Fibroblast of skin of right biceps (primary cell): ENCODE results near the gene ECI1.
"Not testable (repeated sequence)": the region's sequence is repeated elsewhere in the genome, so short reads cannot be mapped to it uniquely, and the experiment has no call there.

Source experiments
- DNase-seq: peaks from one replicate; pipeline ENCODE4 v3.0.0-alpha.2; 2013

ECI1 gene

GRCh38 chr16:2278956-2279800, 27.8 kb upstream of the ECI1 start:
- DNase-seq: no peak

GRCh38 chr16:2278272-2278608, 26.9 kb upstream of the ECI1 start:
- no peak for DNase-seq

GRCh38 chr16:2277466-2278271, 26.3 kb upstream of the ECI1 start:
- no peak for DNase-seq

GRCh38 chr16:2276368-2277195, 25.2 kb upstream of the ECI1 start:
- no peak for DNase-seq

GRCh38 chr16:2275476-2276367, 24.3 kb upstream of the ECI1 start:
- no peak for DNase-seq

- DNase-seq: no peak
Measured at GRCh38 chr16:2273931-2274330, 22.5 kb upstream of the ECI1 start.

- no peak for DNase-seq
Measured at GRCh38 chr16:2273484-2273883, 22.1 kb upstream of the ECI1 start.

- no peak for DNase-seq
Measured at GRCh38 chr16:2271848-2272461, 20.6 kb upstream of the ECI1 start.

- no peak for DNase-seq
Measured at GRCh38 chr16:2270588-2271470, 19.4 kb upstream of the ECI1 start.

- no peak for DNase-seq
Measured at GRCh38 chr16:2270070-2270462, 18.7 kb upstream of the ECI1 start.

- peak; percentile 96 for DNase-seq
Measured at GRCh38 chr16:2267913-2268666, 16.7 kb upstream of the ECI1 start, which contains the start of gene RNPS1. Gene RNPS1 (minus strand): TSS chr16:2268126. CDS start chr16:2264643, 3,483 bp downstream.

- not testable (repeated sequence) for DNase-seq
Measured at GRCh38 chr16:2267505-2267912, 16.1 kb upstream of the ECI1 start.

GRCh38 chr16:2266887-2267286, 15.5 kb upstream of the ECI1 start:
- peak; percentile 19 for DNase-seq

- DNase-seq: not testable (repeated sequence)
Measured at GRCh38 chr16:2263026-2263425, 11.6 kb upstream of the ECI1 start.

GRCh38 chr16:2260250-2260649, 8.9 kb upstream of the ECI1 start:
- DNase-seq: no peak

- DNase-seq: not testable (repeated sequence)
Measured at GRCh38 chr16:2258530-2258929, 7.1 kb upstream of the ECI1 start.

GRCh38 chr16:2257726-2258125, 6.3 kb upstream of the ECI1 start:
- no peak for DNase-seq

GRCh38 chr16:2256531-2257140, 5.2 kb upstream of the ECI1 start:
- no peak for DNase-seq

GRCh38 chr16:2253293-2253692, 1.9 kb upstream of the ECI1 start:
- DNase-seq: no peak
